SKM-1 treated with dmso at 0.1 percent for 144 hours (cell line): ENCODE data around the gene SLC8A1.

ENCODE experiments used
- DNase-seq: peaks from one replicate; lab custom pipeline; 2025; ENCODE audit not compliant: unreplicated experiment; lab: John Stamatoyannopoulos, UW

The SLC8A1 gene

GRCh38 chr2:40451918-40452605, at the start of gene SLC8A1:
Gene SLC8A1, minus strand, starts transcription at chr2:40452090.
- no peak for DNase-seq

- no peak for DNase-seq
Measured at GRCh38 chr2:40499437-40499836, 47.5 kb upstream of the SLC8A1 start.

DNA sequence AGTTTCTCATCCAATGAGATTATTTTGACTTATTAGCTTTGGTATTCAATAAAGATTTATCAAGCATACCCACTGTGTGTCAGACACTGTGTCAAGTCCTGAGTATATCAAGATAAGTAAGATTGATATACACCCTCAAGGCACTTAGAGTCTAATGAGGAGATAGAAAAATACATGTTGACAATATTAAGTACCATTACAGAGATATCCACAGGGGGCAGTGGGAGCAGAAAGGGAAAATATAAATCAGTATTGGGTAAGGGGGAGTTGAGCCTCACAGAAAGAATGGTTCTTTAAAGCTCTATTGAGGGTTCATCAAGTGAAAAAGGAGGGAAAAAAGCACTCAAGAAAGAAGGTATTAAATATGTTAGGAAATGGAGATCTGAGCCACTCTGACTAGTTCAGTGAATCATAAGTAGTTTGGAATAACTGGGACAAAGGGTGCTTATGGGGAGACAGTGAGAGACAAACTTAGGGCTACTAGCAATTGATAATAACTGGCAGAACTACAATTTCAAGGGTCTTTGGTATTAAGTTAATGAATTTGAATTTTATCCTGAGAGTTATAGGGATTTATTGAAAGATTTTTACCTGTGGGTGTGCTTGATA, 45.5 kb upstream of the SLC8A1 start:
- no peak for DNase-seq

- DNase-seq = no peak
Measured at GRCh38 chr2:40489678-40489960, 37.7 kb upstream of the SLC8A1 start.

DNA sequence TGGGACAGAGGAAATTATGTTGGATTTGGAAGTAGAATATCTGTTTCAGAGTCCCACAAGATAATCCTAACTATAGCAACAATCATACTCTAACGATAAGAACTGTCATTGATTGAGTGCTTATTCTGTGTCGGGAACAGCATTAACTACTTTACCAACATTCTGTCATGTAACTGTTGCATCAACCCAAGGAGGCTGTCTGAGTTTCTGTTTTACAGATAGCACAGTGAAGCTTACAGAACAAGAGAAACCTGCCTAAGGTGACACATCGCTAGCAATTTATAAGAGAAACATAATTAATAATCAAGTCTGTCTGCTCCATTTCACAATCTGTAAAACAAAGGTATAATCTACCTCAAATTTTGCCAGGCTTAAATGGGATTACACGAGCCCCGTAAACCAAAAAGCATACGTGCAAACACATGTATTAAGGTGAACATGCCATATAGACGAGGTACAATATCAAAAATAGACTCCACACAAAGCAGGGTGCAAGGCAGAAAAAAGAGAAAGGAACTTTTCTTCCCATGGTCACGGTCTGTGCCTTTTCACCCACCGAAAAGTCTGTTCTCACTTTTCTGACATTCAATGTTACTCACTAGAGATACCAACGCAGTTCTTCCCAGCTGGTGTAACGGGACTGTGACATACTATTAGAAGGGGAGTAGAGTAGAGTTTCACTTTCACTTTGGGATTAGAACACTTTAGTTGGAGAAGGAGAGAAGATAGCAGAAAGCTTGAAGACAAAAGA, 37.2 kb upstream of the SLC8A1 start:
- DNase-seq = no peak

- DNase-seq = peak; percentile 53
Measured at GRCh38 chr2:40488101-40488601, 36.3 kb upstream of the SLC8A1 start.

- peak; percentile 84 for DNase-seq
Measured at GRCh38 chr2:40487602-40488001, 35.7 kb upstream of the SLC8A1 start.

GRCh38 chr2:40485854-40486253, 34.0 kb upstream of the SLC8A1 start:
- no peak for DNase-seq

DNA sequence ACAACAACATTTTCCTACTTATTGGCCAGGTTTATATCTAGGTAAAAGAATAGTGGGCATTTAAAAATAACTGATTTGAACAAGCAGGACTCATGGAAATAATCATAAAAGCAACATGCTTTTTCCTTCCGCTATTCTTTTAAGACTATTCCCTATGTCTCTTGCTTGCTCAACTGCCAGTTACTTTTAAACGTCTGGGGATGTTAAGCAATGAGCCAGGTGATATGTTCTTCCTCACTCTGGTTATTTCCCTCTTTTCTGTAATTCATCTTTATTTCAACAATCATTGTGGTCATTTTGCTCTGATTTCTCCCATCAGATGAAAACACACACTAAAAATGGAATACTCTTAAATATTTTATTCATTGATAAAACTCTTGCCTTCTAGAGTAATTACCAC, 33.4 kb upstream of the SLC8A1 start:
- peak; percentile 71 for DNase-seq

GRCh38 chr2:40483549-40484243, 31.8 kb upstream of the SLC8A1 start:
- DNase-seq = no peak

GRCh38 chr2:40480596-40480995, 28.7 kb upstream of the SLC8A1 start:
- no peak for DNase-seq

DNA sequence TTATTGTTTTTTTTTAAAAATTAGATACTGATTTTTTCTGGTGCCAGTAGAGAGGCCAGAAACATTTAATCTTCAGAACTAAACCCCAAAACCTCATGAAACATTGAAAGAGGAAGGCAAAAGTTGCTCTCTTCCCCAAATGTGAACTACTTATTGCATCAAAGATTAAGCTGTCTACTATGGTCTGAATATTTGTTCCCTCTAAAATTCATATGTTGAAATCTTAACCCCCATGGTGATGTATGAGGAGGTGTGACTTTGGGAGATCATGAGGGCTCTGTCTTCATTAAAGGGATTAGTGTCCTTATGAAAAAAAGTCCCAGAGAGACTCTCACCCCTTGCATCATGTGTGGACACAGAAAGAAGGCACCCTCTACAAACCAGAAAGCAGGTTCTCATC, 28.2 kb upstream of the SLC8A1 start:
- peak; percentile 90 for DNase-seq

DNA sequence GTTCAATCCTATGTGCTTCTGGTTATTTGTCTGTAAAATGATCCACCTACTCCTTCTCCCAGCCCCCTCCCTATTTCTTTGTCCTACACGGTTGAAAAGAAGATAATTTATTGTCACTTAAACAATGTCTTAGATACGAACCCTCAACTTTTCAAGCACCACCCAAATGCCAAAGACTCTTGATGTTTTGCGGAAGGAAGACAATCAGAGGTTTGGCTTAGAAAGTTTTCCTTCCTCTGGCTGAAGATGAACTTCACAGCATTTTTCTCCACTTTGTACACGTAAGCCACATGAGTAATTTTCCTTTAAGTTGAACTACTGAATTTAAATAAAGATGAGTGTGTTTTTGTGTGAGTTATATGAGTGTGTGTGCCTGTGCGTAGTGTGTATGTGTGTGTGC, 25.5 kb upstream of the SLC8A1 start:
- no peak for DNase-seq

DNA sequence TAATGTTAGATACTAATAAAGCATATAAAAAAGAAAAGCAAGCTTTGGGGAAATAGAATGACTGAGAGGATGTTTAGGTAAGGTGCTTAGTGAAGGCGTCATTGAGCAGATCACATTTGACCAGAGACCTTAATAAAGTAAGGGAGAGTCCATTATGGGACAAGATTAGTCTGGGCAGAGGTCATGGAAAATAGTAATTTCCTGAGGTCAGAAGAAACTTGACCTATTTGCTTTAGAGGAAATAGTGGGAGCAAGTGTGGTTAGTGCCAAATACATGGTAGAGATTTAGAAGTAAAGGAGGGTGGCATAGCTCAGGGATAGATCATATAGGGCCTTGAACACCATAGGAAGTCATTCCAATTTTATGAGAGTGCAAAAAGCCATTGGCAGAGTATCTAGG, 24.5 kb upstream of the SLC8A1 start:
- no peak for DNase-seq

GRCh38 chr2:40474306-40474705, 22.4 kb upstream of the SLC8A1 start:
- DNase-seq = no peak

DNA sequence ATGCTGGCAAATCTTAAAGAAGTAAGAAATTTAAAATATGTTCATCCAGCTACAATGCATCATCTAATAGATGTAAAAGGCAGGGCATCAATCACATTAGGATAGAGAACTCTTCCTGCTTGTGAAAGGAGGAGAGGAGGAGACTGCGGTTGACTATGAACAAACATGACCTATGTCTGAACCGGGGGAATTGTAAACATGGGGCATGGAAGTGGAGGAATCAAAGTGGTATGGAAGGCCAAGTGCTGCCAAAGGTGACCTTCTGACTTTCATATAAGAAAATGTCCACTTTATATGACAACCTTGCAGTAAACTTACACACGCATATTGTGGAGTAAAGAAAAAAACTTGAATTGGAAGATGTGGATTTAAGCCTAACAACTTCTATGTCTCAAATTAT, 20.0 kb upstream of the SLC8A1 start:
- DNase-seq = no peak

DNA sequence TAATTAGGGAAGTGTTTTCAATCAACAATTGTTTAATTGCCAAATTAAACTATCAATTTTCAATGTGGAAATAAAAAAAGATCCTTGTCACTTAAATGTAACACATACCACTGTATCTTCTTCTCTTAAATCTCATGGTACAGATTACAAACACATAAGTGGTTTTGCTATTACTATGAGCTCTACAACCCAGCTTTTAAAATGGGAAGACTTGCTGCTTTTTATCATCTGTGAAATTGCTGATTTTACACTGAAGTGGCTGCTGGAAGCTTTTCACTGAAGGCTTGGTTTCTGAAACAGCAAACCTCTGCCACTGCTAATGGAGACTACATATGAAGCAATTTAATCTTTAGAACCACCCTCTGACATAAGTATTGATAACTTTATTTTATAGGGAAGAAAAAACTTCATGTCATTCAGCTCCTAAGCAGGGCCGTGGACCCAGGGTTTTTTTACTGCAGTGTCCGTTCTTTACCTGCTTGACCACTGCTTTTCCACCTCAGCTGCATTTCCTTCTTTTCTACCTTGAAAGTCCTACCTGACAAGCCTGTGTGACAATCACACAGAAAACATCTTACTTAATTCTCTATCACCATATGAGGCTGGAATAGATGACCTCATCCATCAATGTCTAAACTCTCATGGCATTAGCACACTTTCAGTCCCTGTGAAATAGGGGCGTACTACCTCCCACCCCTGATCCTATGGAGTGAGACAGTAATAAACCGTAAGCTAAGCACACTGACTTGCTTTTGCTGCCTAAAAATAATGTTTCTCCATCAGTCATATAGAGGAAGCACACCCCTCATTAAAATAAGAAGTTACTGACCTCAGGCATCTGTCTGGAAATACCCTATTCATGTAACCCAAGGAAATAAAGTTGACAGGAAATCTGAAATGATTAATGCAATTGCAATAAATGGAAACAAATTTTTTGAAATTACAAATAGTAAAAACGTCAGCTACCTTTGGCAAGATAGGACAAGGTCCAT, 19.2 kb upstream of the SLC8A1 start:
- DNase-seq = no peak

DNA sequence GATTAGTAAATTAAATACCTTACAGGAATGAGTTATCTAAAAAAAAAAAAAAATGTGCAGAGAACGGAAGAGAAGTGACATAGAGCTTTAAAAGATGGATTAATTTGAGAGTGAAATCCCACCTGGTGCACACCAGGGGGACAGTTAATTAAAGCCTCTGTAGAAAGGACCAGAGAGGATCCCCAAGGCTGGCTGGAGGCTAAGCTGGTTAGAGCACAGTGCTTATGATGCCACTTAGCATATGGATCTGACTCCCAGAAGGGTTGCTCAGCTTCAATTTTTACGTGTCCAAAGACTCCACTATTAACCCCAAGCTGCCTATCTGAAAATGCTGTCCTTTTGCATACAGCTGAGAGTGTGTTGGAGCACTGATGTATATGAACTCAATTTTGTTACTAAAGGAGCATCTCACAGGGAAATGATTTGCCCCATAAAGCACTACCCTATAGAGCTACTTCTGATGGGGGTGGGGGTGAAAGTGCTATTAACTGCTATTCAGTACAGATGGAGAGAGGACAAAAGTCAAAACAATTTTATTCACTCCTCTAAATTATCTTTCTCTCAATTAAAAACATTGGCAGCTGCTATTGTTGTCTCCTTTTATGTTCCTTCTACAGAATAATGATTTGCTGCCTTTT, 15.2 kb upstream of the SLC8A1 start:
- DNase-seq = no peak

DNA sequence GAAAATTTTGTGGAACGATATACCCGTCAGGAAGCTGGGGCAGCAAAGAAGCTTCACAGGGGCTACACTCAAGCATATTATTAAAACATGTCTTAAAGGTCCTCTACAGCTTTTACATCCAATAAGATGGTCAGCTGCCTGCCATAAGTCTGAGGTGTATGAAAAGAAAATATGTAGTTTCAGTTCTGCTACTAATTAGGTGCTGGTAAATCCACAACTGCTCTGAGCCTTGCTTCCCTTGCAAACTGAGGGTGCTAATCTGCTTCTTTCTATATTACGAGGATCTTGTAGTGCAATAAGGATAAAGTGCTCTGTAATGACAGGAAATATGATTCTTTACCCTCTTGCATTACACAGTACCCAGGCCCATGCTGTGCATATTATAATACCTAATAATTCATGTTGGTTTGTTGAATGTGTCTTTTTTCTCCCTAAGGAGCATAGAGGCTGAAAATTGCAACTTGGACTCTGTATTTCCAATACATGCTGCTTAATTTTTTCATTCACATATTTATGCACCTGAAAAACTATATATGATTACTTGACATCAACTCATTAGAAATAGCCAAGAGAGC, 14.5 kb upstream of the SLC8A1 start:
- no peak for DNase-seq

- no peak for DNase-seq
Measured at GRCh38 chr2:40463112-40463511, 11.2 kb upstream of the SLC8A1 start.
